ENCODE results near the gene GPS1. TPM values are rescaled to one million over a fixed set of nuclear protein-coding genes. Genes with fewer than 3 reads are reported as not detected.
A peak's percentile ranks its signal among the peaks of the same experiment; 100 is the strongest.

Gene GPS1
- total and polyA plus RNA-seq, 9 of the 15 experiments (the other 6 are each of a cell fraction or from before 2014, with no cell fraction given): 3.1 to 167 (median 69.9) TPM

DNA sequence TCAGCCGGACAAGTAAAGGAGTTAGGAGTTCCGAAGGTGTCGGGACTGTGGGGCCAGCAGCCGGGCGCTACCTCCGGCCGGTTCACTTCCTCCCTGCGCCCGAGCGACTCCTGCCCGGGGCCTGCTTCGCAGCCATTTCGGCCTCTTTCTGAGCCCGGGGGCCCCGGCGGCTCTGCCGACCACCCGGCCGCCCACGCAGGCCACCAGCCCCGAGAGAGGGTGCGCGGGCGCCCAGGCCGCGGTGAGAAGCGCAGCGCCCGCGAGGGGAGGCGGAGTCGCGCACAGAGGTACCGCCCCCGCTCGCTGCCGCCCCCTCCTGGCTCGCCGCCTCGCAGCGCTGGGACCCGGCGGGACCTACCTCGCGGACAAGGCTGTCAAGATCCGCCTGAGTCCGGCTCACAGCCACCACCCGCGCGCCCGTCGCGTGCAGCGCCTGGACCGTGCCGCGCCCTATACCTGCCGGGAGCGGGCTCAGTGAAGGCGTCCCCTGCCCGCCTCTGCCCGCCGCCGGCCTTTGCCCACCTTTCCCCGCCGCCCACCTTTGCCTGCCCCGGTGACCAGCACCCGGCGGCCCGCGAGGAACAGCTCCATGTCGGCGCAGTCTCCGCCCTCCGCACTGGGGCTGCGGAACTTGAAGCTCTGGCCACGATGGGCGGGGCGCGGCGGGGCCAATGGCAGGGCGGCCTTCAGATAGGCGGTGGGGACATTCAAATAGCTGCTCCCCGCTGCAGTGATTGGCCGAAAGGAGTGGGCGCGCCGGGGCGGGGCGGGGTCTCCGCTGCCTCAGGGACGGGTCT lies 14.4 kb upstream of the GPS1 start, which contains the start of gene DCXR (continued):
- TF ChIP-seq, protein P1, sequence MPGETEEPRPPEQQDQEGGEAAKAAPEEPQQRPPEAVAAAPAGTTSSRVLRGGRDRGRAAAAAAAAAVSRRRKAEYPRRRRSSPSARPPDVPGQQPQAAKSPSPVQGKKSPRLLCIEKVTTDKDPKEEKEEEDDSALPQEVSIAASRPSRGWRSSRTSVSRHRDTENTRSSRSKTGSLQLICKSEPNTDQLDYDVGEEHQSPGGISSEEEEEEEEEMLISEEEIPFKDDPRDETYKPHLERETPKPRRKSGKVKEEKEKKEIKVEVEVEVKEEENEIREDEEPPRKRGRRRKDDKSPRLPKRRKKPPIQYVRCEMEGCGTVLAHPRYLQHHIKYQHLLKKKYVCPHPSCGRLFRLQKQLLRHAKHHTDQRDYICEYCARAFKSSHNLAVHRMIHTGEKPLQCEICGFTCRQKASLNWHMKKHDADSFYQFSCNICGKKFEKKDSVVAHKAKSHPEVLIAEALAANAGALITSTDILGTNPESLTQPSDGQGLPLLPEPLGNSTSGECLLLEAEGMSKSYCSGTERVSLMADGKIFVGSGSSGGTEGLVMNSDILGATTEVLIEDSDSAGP (CRISPR knock-in tag; IDR thresholded peaks at IDR 0.05): no peak
- TF ChIP-seq CXXC5 (CRISPR knock-in tag; IDR thresholded peaks at IDR 0.05): peak; percentile 86
- no peak for TF ChIP-seq EWSR1 (IDR thresholded peaks at IDR 0.05; ENCODE audit: borderline replicate concordance, low read depth, partially characterized antibody)
- TF ChIP-seq KLF6 (CRISPR knock-in tag; IDR thresholded peaks at IDR 0.05; ENCODE audit: borderline replicate concordance): peak; percentile 23; the same call in 1 of the 2 replicates
- no peak for TF ChIP-seq ZBTB8A (IDR thresholded peaks at IDR 0.05; ENCODE audit: partially characterized antibody)
- TF ChIP-seq MTF1 (CRISPR knock-in tag; IDR thresholded peaks at IDR 0.05; ENCODE audit: borderline replicate concordance): no peak
- 0 out of 2 replicates have a peak, but pooled peaks have one; percentile 66 for TF ChIP-seq ZNF124 (CRISPR knock-in tag; IDR thresholded peaks at IDR 0.05)
- 0 out of 2 replicates have a peak, but pooled peaks have one; percentile 69 for TF ChIP-seq NR2C2 (CRISPR knock-in tag; IDR thresholded peaks at IDR 0.05)
- TF ChIP-seq NR2C2 (tag; IDR thresholded peaks at IDR 0.05): peak; percentile 51; the same call in 1 of the 2 replicates
- TF ChIP-seq HSF4 (CRISPR knock-in tag; IDR thresholded peaks at IDR 0.05; ENCODE audit: borderline replicate concordance): no peak
- TF ChIP-seq EGR1 (conservative IDR thresholded peaks at IDR 0.05): peak; percentile 90
- peak; percentile 17; the same call in 1 of the 2 replicates for TF ChIP-seq ZBTB1 (CRISPR knock-in tag; IDR thresholded peaks at IDR 0.05; ENCODE audit: borderline replicate concordance, low read depth)
- peak; percentile 64 for TF ChIP-seq SOX6 (IDR thresholded peaks at IDR 0.05)
- TF ChIP-seq, protein P2, sequence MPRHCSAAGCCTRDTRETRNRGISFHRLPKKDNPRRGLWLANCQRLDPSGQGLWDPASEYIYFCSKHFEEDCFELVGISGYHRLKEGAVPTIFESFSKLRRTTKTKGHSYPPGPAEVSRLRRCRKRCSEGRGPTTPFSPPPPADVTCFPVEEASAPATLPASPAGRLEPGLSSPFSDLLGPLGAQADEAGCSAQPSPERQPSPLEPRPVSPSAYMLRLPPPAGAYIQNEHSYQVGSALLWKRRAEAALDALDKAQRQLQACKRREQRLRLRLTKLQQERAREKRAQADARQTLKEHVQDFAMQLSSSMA (CRISPR knock-in tag; IDR thresholded peaks at IDR 0.05): no peak
- TF ChIP-seq MTA2 (IDR thresholded peaks at IDR 0.05; ENCODE audit: low read depth): no peak
- peak; percentile 65 for TF ChIP-seq BCOR (IDR thresholded peaks at IDR 0.05)
- TF ChIP-seq ZNF436 (CRISPR knock-in tag; IDR thresholded peaks at IDR 0.05): no peak
- TF ChIP-seq, protein P3, sequence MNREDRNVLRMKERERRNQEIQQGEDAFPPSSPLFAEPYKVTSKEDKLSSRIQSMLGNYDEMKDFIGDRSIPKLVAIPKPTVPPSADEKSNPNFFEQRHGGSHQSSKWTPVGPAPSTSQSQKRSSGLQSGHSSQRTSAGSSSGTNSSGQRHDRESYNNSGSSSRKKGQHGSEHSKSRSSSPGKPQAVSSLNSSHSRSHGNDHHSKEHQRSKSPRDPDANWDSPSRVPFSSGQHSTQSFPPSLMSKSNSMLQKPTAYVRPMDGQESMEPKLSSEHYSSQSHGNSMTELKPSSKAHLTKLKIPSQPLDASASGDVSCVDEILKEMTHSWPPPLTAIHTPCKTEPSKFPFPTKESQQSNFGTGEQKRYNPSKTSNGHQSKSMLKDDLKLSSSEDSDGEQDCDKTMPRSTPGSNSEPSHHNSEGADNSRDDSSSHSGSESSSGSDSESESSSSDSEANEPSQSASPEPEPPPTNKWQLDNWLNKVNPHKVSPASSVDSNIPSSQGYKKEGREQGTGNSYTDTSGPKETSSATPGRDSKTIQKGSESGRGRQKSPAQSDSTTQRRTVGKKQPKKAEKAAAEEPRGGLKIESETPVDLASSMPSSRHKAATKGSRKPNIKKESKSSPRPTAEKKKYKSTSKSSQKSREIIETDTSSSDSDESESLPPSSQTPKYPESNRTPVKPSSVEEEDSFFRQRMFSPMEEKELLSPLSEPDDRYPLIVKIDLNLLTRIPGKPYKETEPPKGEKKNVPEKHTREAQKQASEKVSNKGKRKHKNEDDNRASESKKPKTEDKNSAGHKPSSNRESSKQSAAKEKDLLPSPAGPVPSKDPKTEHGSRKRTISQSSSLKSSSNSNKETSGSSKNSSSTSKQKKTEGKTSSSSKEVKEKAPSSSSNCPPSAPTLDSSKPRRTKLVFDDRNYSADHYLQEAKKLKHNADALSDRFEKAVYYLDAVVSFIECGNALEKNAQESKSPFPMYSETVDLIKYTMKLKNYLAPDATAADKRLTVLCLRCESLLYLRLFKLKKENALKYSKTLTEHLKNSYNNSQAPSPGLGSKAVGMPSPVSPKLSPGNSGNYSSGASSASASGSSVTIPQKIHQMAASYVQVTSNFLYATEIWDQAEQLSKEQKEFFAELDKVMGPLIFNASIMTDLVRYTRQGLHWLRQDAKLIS (CRISPR knock-in tag; IDR thresholded peaks at IDR 0.05): peak; percentile 94
- TF ChIP-seq BRD9 (IDR thresholded peaks at IDR 0.05; ENCODE audit: low read depth, partially characterized antibody): no peak
- TF ChIP-seq, protein P4, sequence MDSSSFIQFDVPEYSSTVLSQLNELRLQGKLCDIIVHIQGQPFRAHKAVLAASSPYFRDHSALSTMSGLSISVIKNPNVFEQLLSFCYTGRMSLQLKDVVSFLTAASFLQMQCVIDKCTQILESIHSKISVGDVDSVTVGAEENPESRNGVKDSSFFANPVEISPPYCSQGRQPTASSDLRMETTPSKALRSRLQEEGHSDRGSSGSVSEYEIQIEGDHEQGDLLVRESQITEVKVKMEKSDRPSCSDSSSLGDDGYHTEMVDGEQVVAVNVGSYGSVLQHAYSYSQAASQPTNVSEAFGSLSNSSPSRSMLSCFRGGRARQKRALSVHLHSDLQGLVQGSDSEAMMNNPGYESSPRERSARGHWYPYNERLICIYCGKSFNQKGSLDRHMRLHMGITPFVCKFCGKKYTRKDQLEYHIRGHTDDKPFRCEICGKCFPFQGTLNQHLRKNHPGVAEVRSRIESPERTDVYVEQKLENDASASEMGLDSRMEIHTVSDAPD (CRISPR knock-in tag; IDR thresholded peaks at IDR 0.05): no peak
- no peak; the same call in none of the 2 replicates for TF ChIP-seq ZNF431 (CRISPR knock-in tag; IDR thresholded peaks at IDR 0.05)

Measured in K562 (cell line).